ENCODE data around the gene DCHS2. TPM values are rescaled to one million over a fixed set of nuclear protein-coding genes. Genes with fewer than 3 reads are reported as not detected.
A peak's percentile ranks its signal among the peaks of the same experiment; 100 is the strongest.
"Not testable (repeated sequence)": the region's sequence is repeated elsewhere in the genome, so short reads cannot be mapped to it uniquely, and the experiment has no call there.

Gene DCHS2
- total RNA-seq, 1 donor from 2014 or later = not detected

- no peak overlapping the region for H3K4me3 ChIP-seq (ENCODE audit: low read depth, low read length)
- FAIRE-seq = no peak
- TF ChIP-seq CTCF (IDR thresholded peaks at IDR 0.05; ENCODE audit: insufficient read depth, low read length, severe bottlenecking) = no peak
Measured at GRCh38 chr4:154230091-154230490, 261.5 kb downstream of the DCHS2 start.

GRCh38 chr4:154222875-154223274 is 268.7 kb downstream of the DCHS2 start:
- Histone ChIP-seq H3K36me3 (ENCODE audit: control insufficient read depth, insufficient read depth, low read length) (no peaks in the 10 kb centered on the region), H3K4me3 (ENCODE audit: low read depth, low read length) (no peak overlapping the region), H3K27me3 (ENCODE audit: control insufficient read depth, insufficient read depth, low read length) (no peaks in the 10 kb centered on the region)
- DNase-seq (ENCODE audit: low read depth) = no peak
- TF ChIP-seq CTCF (IDR thresholded peaks at IDR 0.05; ENCODE audit: insufficient read depth, low read length, severe bottlenecking) = no peak
- no peak for FAIRE-seq

More at GRCh38 chr4:154230091-154230490, 261.5 kb downstream of the DCHS2 start:
- Histone ChIP-seq H3K36me3 (ENCODE audit: control insufficient read depth, insufficient read depth, low read length) (no peaks in the 10 kb centered on the region), H3K27me3 (ENCODE audit: control insufficient read depth, insufficient read depth, low read length) (no peaks in the 10 kb centered on the region)
- DNase-seq (ENCODE audit: low read depth) = no peak

DNA sequence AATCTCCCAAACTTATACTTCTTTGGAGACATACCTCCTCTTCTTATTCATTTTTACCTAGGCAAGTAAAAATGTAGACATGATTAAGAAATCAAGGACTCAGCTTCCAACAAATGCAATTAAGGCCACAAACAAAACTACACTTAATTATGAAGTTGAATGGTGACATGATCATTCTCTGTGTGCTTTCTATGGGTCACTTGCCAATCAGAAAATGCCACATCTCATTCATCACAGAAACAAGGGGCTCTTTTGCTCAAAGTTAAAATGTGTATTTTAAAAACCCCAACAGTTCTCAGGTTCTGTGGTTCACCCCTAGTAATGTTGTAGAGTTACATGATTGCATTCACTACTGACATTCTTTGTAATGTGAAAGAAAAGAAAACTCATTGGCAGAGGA is 273.5 kb downstream of the DCHS2 start:
- Histone ChIP-seq H3K27me3 (ENCODE audit: control insufficient read depth, insufficient read depth, low read length) (no peaks in the 10 kb centered on the region), H3K36me3 (ENCODE audit: control insufficient read depth, insufficient read depth, low read length) (no peaks in the 10 kb centered on the region), H3K4me3 (ENCODE audit: low read depth, low read length) (no peak overlapping the region)
- no peak for TF ChIP-seq CTCF (IDR thresholded peaks at IDR 0.05; ENCODE audit: insufficient read depth, low read length, severe bottlenecking)
- FAIRE-seq (no peak), DNase-seq (ENCODE audit: low read depth) (no peak)

DNA sequence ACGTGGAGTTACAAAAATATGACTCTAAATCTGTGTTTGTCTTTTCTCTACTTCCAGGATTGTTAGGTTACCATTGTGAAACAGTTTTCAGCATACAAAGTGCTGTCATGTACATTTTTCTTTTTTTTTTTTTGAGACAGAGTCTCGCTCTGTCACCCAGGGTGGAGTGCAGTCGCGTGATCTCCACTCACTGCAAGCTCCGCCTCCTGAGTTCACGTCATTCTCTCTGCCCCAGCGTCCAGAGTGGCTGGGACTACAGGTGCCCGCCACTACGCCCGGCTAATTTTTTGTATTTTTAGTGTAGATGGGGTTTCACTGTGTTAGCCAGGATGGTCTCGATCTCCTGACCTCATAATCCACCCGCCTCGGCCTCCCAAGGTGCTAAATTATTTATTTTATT is 274.2 kb downstream of the DCHS2 start:
- H3K4me3 ChIP-seq (ENCODE audit: low read depth, low read length); H3K27me3 ChIP-seq (ENCODE audit: control insufficient read depth, insufficient read depth, low read length); H3K36me3 ChIP-seq (ENCODE audit: control insufficient read depth, insufficient read depth, low read length); DNase-seq (ENCODE audit: low read depth); FAIRE-seq: not testable (repeated sequence)

DNA sequence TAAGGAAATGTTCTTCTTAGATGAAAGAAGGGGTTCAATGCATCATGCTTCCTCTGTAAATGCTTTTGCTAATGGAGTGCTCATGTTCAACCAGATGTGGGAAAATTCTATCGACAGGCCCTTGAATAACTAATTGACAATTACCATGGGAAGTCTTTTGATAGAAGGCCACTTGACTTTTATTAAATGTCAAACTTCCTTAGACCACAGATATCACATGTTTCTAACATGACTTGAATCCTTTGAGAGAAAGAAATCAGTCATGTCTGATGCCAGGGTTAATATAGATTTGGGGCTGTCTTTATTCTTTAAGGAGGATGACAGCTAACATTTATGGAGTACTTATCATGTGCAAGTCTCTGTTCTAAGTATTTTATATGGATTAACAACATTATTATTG is 280.1 kb downstream of the DCHS2 start:
- no peak for TF ChIP-seq CTCF (IDR thresholded peaks at IDR 0.05; ENCODE audit: insufficient read depth, low read length, severe bottlenecking)
- Histone ChIP-seq H3K36me3 (ENCODE audit: control insufficient read depth, insufficient read depth, low read length) (no peaks in the 10 kb centered on the region), H3K27me3 (ENCODE audit: control insufficient read depth, insufficient read depth, low read length) (no peaks in the 10 kb centered on the region), H3K4me3 (ENCODE audit: low read depth, low read length) (no peak overlapping the region)
- FAIRE-seq = no peak
- DNase-seq (ENCODE audit: low read depth) = no peak

- H3K4me3 ChIP-seq (ENCODE audit: low read depth, low read length) = no peak overlapping the region
- no peak for FAIRE-seq
- TF ChIP-seq CTCF (IDR thresholded peaks at IDR 0.05; ENCODE audit: insufficient read depth, low read length, severe bottlenecking) = no peak
Measured at GRCh38 chr4:154208424-154208823, 283.2 kb downstream of the DCHS2 start.

More at GRCh38 chr4:154208424-154208823, 283.2 kb downstream of the DCHS2 start:
- Histone ChIP-seq H3K36me3 (ENCODE audit: control insufficient read depth, insufficient read depth, low read length) (no peaks in the 10 kb centered on the region), H3K27me3 (ENCODE audit: control insufficient read depth, insufficient read depth, low read length) (no peaks in the 10 kb centered on the region)
- DNase-seq (ENCODE audit: low read depth) = peak; percentile 54
